GM23338 (cell line): ENCODE data around the gene TMEM126B. TPM values are rescaled to one million over a fixed set of nuclear protein-coding genes. Genes with fewer than 3 reads are reported as not detected.

Experiments
- ATAC-seq: fragments of 200-7000 bp; cut with Tn5 transposase; 3 replicates; pipeline ENCODE4 v1.9.1; 2020
- DNase-seq: peaks from one replicate; pipeline ENCODE4 v3.0.0-alpha.2; 2015; ENCODE audit warnings: low spot score
- H2AFZ ChIP-seq: fragments of 200-600 bp; sonication (generic); 2 replicates; pipeline ENCODE4 v1.8.0; 2016; ENCODE audit warnings: antibody characterized with exemption, mild to moderate bottlenecking, moderate library complexity
- H3F3A ChIP-seq: fragments of 200-600 bp; sonication (generic); replicated peaks from 2 replicates; pipeline ENCODE4 v1.8.0; 2017; ENCODE audit warnings: antibody characterized with exemption, mixed run types, low read depth
- H3K27ac ChIP-seq: fragments of 200-600 bp; sonication (generic); 2 replicates; pipeline ENCODE4 v1.6.1; 2016; ENCODE audit warnings: low read depth
- H3K27me3 ChIP-seq: fragments of 200-600 bp; sonication (generic); 2 replicates; pipeline ENCODE4 v1.8.0; 2016; ENCODE audit warnings: mild to moderate bottlenecking, mixed run types, moderate library complexity; ENCODE audit not compliant: insufficient read depth
- H3K36me3 ChIP-seq: fragments of 200-600 bp; sonication (generic); 2 replicates; pipeline ENCODE4 v1.8.0; 2016; ENCODE audit warnings: mild to moderate bottlenecking; ENCODE audit not compliant: insufficient read depth
- H3K4me1 ChIP-seq: fragments of 200-600 bp; sonication (generic); 2 replicates; pipeline ENCODE4 v1.8.0; 2016; ENCODE audit warnings: mild to moderate bottlenecking, moderate library complexity; ENCODE audit not compliant: insufficient read depth
- H3K4me2 ChIP-seq: fragments of 200-600 bp; sonication (generic); 2 replicates; pipeline ENCODE4 v1.7.1; 2017; ENCODE audit warnings: mixed run types
- H3K4me3 ChIP-seq: fragments of 200-600 bp; sonication (generic); 2 replicates; pipeline ENCODE4 v1.6.1; 2016; ENCODE audit warnings: mixed run types
- H3K79me2 ChIP-seq: fragments of 200-600 bp; sonication (generic); replicated peaks from 2 replicates; pipeline ENCODE4 v1.8.0; 2017; ENCODE audit warnings: mild to moderate bottlenecking; ENCODE audit not compliant: insufficient read depth
- H3K9me2 ChIP-seq: fragments of 200-600 bp; sonication (generic); 2 replicates; pipeline ENCODE4 v1.8.0; 2017; ENCODE audit not compliant: insufficient read depth
- H4K20me1 ChIP-seq: fragments of 200-600 bp; sonication (generic); replicated peaks from 2 replicates; pipeline ENCODE4 v1.8.0; 2017; ENCODE audit warnings: mild to moderate bottlenecking; ENCODE audit not compliant: insufficient read depth
- H3K27ac Mint-ChIP-seq: 2 replicates; pipeline ENCODE4 v1.8.0; 2020; ENCODE audit warnings: inconsistent platforms, mild to moderate bottlenecking, moderate library complexity, mixed read lengths
- H3K27me3 Mint-ChIP-seq: 3 replicates; pipeline ENCODE4 v1.8.0; 2022; ENCODE audit warnings: low read depth, mild to moderate bottlenecking, moderate library complexity, mixed read lengths, inconsistent platforms; ENCODE audit not compliant: insufficient read depth, poor library complexity
- H3K36me3 Mint-ChIP-seq: 3 replicates; pipeline ENCODE4 v1.8.0; 2021; ENCODE audit warnings: low read depth, mild to moderate bottlenecking, inconsistent platforms, moderate library complexity, mixed read lengths
- H3K4me1 Mint-ChIP-seq: 3 replicates; pipeline ENCODE4 v1.8.0; 2020; ENCODE audit warnings: mild to moderate bottlenecking, inconsistent platforms, mixed read lengths
- H3K4me3 Mint-ChIP-seq: 3 replicates; pipeline ENCODE4 v1.8.0; 2021; ENCODE audit warnings: moderate library complexity, mild to moderate bottlenecking, inconsistent platforms, mixed read lengths
- H3K9me3 Mint-ChIP-seq: 3 replicates; pipeline ENCODE4 v1.8.0; 2020; ENCODE audit warnings: moderate library complexity, mild to moderate bottlenecking, inconsistent platforms, mixed read lengths
- CREB1 ChIP-seq: fragments of 250-450 bp; sonication (Bioruptor Pico); IDR thresholded peaks from 2 replicates; pipeline ENCODE4 v1.5.0; 2020; ENCODE audit warnings: low read depth, mild to moderate bottlenecking, moderate library complexity
- ETS1 ChIP-seq: IDR thresholded peaks from 2 replicates; pipeline ENCODE4 v1.6.1; 2016; ENCODE audit warnings: antibody characterized with exemption
- EZH2 ChIP-seq: fragments of 200-600 bp; sonication (generic); IDR thresholded peaks from one replicate; pipeline ENCODE4 v1.8.0; 2017; ENCODE audit warnings: antibody characterized with exemption, mild to moderate bottlenecking, low read depth; ENCODE audit not compliant: unreplicated experiment
- EZH2phosphoT487 ChIP-seq: fragments of 200-600 bp; sonication (generic); IDR thresholded peaks from one replicate; pipeline ENCODE4 v1.8.1; 2018; ENCODE audit warnings: antibody characterized with exemption; ENCODE audit not compliant: unreplicated experiment
- JUNB ChIP-seq: IDR thresholded peaks from one replicate; pipeline ENCODE4 v1.6.1; 2016; ENCODE audit warnings: antibody characterized with exemption; ENCODE audit not compliant: unreplicated experiment
- NANOG ChIP-seq: IDR thresholded peaks from 2 replicates; pipeline ENCODE4 v1.6.1; 2016; ENCODE audit warnings: antibody characterized with exemption, borderline replicate concordance
- REST ChIP-seq: IDR thresholded peaks from one replicate; pipeline ENCODE4 v1.6.1; 2018; ENCODE audit warnings: antibody characterized with exemption; ENCODE audit not compliant: unreplicated experiment
- STAT1 ChIP-seq: IDR thresholded peaks from one replicate; pipeline ENCODE4 v1.6.1; 2016; ENCODE audit warnings: antibody characterized with exemption; ENCODE audit not compliant: unreplicated experiment
- ZNF114 ChIP-seq: fragments of 250-450 bp; sonication (Bioruptor Pico); IDR thresholded peaks from 2 replicates; pipeline ENCODE4 v1.5.0; 2020; ENCODE audit warnings: mild to moderate bottlenecking, moderate library complexity
- ZNF331 ChIP-seq: fragments of 250-450 bp; sonication (Bioruptor Pico); IDR thresholded peaks from 2 replicates; pipeline ENCODE4 v1.5.0; 2020; ENCODE audit warnings: low read depth, mild to moderate bottlenecking, moderate library complexity
- polyA plus RNA-seq: library from polyadenylated mRNA; unstranded; fragments of >200 nt; fragmentation: Nextera tagmentation; extraction: Ambion mirVana; gene quantifications from 2 replicates; pipeline ENCODE4 v1.2.1, GENCODE V29; 2016
- total RNA-seq: library from RNA; depleted of rRNA; stranded (reverse); fragments of >200 nt; shearing (Covaris generic); gene quantifications from 2 replicates; pipeline ENCODE4 v1.2.3, GENCODE V29; 2014

TMEM126B gene
- total and polyA plus RNA-seq, 2 experiments from 2014 or later = 93.0 to 169 TPM

GRCh38 chr11:85651118-85651517 is 22.7 kb downstream of the TMEM126B start (continued):
- TF ChIP-seq REST (no peak), ETS1 (no peak), CREB1 (CRISPR knock-in tag) (no peak), NANOG (no peak), STAT1 (no peak), ZNF331 (CRISPR knock-in tag) (no peak), JUNB (no peak), ZNF114 (CRISPR knock-in tag) (no peak), EZH2phosphoT487 (no peak)

DNA sequence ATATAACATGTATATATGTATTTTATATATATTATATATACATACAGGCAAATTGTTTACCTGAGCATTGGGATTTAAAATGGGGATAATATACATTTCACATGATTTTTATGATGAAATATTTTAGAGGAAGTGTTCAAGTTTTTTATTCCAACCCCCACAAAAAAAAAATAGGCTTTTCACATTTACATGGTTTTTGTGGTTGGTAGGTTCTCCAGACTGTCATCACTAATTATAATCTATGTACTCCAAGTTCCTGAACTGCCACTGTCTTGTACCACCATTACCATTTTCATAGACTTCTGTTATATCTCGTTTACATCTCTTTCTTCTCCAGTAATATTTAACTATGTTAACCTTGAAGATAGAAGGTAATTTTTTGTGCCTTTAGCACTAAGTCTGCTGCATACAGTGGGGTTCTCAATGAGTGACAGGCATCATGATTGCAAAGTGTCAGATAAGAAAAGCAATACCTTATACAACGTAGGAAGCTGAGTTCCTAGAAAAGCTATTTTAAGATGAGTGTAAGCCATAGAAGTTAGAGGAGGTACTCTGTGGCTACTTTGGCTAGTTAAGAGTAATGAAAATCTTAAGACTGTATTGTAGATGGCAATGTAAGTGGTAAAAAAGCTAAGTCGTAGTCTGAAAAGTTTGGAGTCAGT is 24.5 kb downstream of the TMEM126B start:
- Mint-ChIP-seq H3K36me3 (peaks cover 21% of the 10 kb centered on the region; the same call in 2 of the 3 replicates), H3K4me3 (no peak overlapping the region), H3K27me3 (peaks cover 2% of the 10 kb centered on the region), H3K27ac (no peak overlapping the region), H3K9me3 (no peaks in the 10 kb centered on the region), H3K4me1 (peaks cover 15% of the 10 kb centered on the region)
- Histone ChIP-seq H3K27ac (no peak overlapping the region), H3K4me1 (peaks cover 6% of the 10 kb centered on the region), H3K9me2 (no peaks in the 10 kb centered on the region), H3K27me3 (no peaks in the 10 kb centered on the region), H4K20me1 (0 out of 2 replicates have a peak, but pooled peaks cover 4% of the 10 kb centered on the region), H2AFZ (no peak overlapping the region), H3K79me2 (peaks cover 18% of the 10 kb centered on the region), H3K36me3 (peaks cover 19% of the 10 kb centered on the region), H3K4me3 (no peak overlapping the region), H3F3A (no peaks in the 10 kb centered on the region), H3K4me2 (no peak overlapping the region)
- DNase-seq (no peak), ATAC-seq (no peak)
- no peak for TF ChIP-seq EZH2
- TF ChIP-seq EZH2phosphoT487 = no peak
- TF ChIP-seq ZNF331 (CRISPR knock-in tag) = no peak
- no peak for TF ChIP-seq ZNF114 (CRISPR knock-in tag)
- TF ChIP-seq ETS1 = no peak
- no peak for TF ChIP-seq STAT1
- no peak for TF ChIP-seq NANOG
- no peak for TF ChIP-seq JUNB
- no peak for TF ChIP-seq REST
